GM10266 (cell line): ENCODE results near the gene SLC39A6.
"Not testable (repeated sequence)": the region's sequence is repeated elsewhere in the genome, so short reads cannot be mapped to it uniquely, and the experiment has no call there.

Experiments
- DNase-seq: peaks from one replicate; pipeline ENCODE4 v3.0.0; 2012; ENCODE audit errors: extremely low spot score
- TF ChIP-seq, protein P1 (sequence below): IDR thresholded peaks from 2 replicates; pipeline ENCODE4 v1.5.1; 2012; ENCODE audit warnings: mild to moderate bottlenecking, low read depth; ENCODE audit not compliant: control insufficient read depth, insufficient read depth; ENCODE audit errors: missing control alignments

The SLC39A6 gene

DNA sequence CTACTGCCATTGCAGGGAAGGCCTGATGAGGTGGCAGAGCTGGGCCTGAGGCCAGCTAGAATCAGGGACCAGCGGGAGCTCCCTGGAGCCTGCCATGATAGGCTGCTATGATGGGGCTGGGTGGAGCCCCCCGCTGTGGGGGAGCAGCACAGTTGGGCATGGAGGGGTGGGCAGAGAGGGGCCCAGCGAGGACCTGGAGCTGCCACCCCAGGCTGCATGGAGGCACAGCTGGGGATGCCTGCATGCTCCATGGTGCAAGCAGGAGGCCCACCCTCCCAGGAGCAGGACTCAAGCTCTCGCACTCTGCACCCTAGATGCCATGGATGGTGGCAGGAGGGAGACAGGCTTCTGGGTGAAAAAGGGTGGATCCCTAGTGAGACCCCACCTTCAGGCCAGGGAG lies 43.9 kb downstream of the SLC39A6 start:
- TF ChIP-seq, protein P1, sequence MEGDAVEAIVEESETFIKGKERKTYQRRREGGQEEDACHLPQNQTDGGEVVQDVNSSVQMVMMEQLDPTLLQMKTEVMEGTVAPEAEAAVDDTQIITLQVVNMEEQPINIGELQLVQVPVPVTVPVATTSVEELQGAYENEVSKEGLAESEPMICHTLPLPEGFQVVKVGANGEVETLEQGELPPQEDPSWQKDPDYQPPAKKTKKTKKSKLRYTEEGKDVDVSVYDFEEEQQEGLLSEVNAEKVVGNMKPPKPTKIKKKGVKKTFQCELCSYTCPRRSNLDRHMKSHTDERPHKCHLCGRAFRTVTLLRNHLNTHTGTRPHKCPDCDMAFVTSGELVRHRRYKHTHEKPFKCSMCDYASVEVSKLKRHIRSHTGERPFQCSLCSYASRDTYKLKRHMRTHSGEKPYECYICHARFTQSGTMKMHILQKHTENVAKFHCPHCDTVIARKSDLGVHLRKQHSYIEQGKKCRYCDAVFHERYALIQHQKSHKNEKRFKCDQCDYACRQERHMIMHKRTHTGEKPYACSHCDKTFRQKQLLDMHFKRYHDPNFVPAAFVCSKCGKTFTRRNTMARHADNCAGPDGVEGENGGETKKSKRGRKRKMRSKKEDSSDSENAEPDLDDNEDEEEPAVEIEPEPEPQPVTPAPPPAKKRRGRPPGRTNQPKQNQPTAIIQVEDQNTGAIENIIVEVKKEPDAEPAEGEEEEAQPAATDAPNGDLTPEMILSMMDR = no peak
- no peak for DNase-seq

DNA sequence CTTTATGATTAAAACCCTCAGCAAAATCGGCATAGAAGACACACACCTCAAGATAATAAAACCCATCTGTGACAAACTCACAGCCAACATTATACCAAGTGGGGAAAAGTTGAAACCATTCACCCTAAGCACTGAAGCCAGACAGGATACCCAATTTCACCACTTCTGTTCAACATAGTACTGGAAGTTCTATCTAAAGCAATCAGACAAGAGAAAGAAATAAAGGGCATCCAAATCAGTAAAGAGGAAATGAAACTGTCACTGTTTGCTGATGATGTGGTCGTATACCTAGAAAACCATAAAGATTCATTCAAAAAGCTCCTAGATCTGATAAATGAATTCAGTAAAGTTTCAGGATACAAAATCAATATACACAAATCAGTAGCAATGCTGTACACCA lies 45.4 kb downstream of the SLC39A6 start:
- DNase-seq = no peak
- TF ChIP-seq, protein P1 = no peak

DNA sequence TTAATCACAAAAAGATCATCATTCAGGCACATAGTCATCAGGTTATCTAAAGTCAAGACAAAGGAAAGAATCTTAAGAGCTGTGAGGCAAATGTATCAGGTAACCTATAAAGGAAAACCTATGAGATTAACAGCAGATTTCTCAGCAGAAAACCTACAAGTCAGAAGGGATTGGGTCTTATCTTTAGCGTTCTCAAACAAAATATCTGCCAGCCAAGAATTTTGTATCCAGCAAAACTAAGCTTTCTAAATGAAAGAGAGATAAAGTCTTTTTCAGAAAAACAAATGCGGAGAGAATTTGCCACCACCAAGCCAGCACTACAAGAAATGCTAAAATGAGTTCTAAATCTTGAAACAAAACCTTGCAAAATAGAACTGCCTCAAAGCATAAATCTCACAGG lies 48.0 kb downstream of the SLC39A6 start:
- DNase-seq = not testable (repeated sequence)

DNA sequence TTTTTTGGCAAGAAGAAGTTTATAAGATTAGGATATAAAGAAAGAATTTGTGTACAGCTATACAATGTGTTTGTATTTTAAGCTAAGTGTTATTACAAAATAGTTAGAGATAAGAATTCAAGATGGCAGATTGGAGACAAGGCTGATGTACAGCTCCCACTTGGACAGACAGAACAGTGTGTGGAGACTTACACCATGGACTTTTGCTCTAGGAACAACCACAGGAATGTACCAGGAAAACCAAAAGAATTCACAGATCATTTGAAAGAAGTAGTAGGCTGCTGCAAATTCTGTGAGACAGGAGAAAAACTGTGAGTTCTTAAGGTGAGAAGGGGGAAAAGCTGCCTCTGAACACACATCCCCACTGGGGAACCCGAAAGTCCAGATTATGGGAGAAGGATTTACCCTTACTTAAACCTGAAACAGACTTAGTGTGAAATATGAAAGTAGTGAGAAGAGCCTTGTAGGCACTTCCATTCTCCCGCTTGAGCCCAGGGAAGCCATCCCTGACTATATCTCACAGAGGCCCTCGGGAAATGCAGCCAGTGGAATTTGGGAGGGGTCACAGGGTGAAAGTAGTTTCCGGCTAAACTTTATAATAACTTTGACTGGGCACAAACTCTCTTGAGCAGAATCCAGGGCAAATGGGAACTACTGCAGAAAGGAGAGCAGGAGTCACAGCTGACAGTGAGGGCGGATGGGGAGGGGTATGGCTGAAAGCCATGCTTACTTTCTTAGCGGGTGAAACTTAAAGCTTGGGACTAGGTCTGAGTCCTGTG lies 50.2 kb downstream of the SLC39A6 start:
- DNase-seq = no peak

DNA sequence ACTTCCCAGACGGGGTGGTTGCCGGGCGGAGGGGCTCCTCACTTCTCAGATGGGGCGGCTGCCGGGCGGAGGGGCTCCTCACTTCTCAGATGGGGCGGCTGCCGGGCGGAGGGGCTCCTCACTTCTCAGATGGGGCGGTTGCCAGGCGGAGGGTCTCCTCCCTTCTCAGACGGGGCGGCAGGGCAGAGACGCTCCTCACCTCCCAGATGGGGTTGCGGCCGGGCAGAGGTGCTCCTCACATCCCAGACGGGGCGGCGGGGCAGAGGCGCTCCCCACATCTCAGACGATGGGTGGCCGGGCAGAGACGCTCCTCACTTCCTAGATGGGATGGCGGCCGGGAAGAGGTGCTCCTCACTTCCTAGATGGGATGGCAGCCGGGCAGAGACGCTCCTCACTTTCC lies 51.4 kb downstream of the SLC39A6 start:
- DNase-seq = not testable (repeated sequence)

More for the DNA sequence above, 50.2 kb downstream of the SLC39A6 start:
- TF ChIP-seq, protein P1 = no peak

DNA sequence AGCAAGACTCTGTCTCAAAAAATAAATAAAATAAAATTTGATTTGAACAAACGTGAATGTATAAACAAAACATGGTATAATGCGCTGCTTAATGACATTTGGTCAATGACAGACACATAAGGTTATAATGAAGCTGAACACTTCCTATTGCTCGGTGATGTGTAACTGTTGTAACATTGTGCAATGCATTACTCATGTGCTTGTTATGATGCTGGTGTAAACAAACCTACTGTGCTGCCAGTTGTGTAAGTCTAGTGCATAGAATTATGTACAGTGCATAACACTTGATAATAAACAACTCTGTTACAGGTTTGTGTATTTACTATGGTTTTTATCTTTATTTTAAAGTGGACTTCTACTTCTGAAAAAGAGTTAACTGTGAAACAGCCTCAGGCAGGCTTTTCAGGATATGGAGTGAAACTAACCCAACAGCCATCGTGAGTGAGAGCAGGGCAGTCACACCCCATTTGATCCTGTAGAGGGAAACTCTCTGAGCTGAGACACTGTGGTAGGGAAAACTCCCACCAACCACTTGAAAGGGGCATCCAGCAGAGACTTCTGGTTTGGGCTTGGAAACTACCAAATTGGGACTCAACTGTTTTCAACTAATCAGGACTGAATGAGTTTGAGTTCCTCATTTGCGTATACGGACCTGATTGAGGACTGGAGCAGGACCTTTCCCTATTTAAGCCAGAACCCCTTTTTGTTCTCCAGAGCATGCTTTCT lies 53.1 kb downstream of the SLC39A6 start:
- TF ChIP-seq, protein P1 = no peak
- no peak for DNase-seq

DNA sequence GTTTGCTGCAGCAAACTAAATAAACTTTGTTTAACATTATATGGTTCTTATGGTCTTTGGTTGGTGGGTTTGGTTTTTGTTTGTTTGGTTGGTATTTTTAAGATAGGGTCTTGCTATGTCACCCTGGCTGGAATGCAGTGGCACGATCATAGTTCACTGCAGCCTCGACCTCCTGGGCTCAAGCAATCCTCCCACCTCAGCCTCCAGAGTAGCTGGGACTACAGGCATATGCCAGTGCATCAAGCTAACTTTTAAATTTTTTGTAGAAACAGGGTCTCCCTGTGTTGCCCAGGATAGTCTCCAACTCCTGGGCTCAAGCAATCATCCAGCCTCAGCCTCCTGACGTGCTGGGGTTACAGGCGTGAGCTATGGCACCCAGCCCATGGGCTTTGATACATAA lies 54.7 kb downstream of the SLC39A6 start:
- TF ChIP-seq, protein P1 = no peak

DNA sequence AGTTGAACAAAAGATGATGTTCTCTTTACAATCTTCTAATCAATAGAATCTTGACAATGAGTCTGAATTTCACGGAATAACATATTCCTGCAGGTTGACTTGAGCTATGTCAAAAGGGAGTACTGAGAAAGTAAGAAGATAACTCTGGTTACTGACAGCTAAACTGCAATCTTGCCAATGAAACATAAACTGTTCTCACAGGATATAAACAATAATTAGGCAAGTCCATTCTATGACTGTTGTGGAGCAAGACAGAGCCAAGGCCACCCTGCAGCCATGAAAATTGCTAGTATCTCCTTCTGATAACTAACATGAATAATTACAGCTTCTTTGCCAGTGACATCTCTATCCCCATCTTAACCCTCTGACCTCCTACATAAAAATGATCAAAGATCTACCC lies 55.5 kb downstream of the SLC39A6 start:
- TF ChIP-seq, protein P1 = no peak
- no peak for DNase-seq

More for the DNA sequence above, 54.7 kb downstream of the SLC39A6 start:
- no peak for DNase-seq

DNA sequence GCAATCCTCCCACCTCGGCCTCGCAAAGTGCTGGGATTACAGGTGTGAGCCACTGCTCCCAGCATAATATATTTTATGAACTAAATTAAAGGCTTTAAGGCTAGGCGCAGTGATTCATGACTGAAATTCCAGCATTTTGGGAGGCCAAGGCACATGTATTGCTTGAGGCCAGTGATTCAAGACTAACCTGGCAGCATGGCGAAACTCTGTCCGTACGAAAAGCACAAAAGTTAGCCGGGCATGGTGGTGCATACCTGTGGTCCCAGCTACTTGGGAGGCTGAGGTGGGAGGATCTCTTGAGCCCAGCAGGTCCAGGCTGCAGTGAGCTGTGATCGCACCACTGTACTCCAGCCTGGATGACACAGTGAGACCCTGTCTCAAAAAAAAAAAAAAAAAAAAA lies 56.7 kb downstream of the SLC39A6 start:
- not testable (repeated sequence) for DNase-seq
